Panc1 (cell line): Measurements from ENCODE around the gene ATP1B4. TPM values are rescaled to one million over a fixed set of nuclear protein-coding genes. Genes with fewer than 3 reads are reported as not detected.

Experiments
- ATAC-seq: fragments of 200-7000 bp; cut with Tn5 transposase; 2 replicates; pipeline ENCODE4 v1.9.1; 2020; ENCODE audit warnings: mild to moderate bottlenecking, moderate library complexity
- BruUV-seq: library from RNA; stranded (reverse); fragments of 400-500 nt; replicated peaks from 2 replicates; lab custom pipeline; 2021; lab: Mats Ljungman, UMichigan
- CTCF ChIA-PET: fragments of 300-600 bp; sonication (Branson Sonifier 250); formaldehyde crosslinking; loops from one replicate; lab custom pipeline; 2022; ENCODE audit warnings: antibody characterized with exemption; lab: Charles Lee
- POLR2A ChIA-PET: fragments of 300-600 bp; sonication (Branson Sonifier 250); formaldehyde crosslinking; loops from one replicate; lab custom pipeline; 2022; ENCODE audit warnings: antibody characterized with exemption; lab: Charles Lee
- DNase-seq: peaks from one replicate; pipeline ENCODE4 v3.0.0-alpha.2; 2010; ENCODE audit warnings: low read depth, low spot score
- H3K27ac ChIP-seq: 2 replicates; pipeline ENCODE4 v1.5.1; 2011; ENCODE audit warnings: mild to moderate bottlenecking, low read length, inconsistent platforms
- H3K27me3 ChIP-seq: fragments of 200-500 bp; sonication (Bioruptor generic); 2 replicates; pipeline ENCODE4 v1.6.0; 2014; ENCODE audit warnings: low read length, inconsistent platforms; ENCODE audit not compliant: control insufficient read depth, insufficient read depth
- H3K36me3 ChIP-seq: fragments of 200-500 bp; sonication (Bioruptor generic); 2 replicates; pipeline ENCODE4 v1.5.1; 2014; ENCODE audit warnings: inconsistent platforms, mild to moderate bottlenecking, low read length, moderate library complexity; ENCODE audit not compliant: control insufficient read depth, insufficient read depth
- H3K4me1 ChIP-seq: 2 replicates; pipeline ENCODE4 v1.5.1; 2011; ENCODE audit warnings: inconsistent platforms, mild to moderate bottlenecking, low read length, moderate library complexity; ENCODE audit not compliant: control insufficient read depth, insufficient read depth
- H3K4me3 ChIP-seq, 2 experiments: 2 replicates each; pipeline ENCODE4 v1.5.1; 2011 to 2012; ENCODE audit warnings: low read depth in 2 of 2, low read length in 2 of 2, mild to moderate bottlenecking in 2 of 2, inconsistent platforms in 1 of 2, moderate library complexity in 1 of 2
- H3K9me3 ChIP-seq: fragments of 200-500 bp; sonication (Bioruptor generic); 2 replicates; pipeline ENCODE4 v1.5.1; 2014; ENCODE audit warnings: low read depth, mild to moderate bottlenecking, inconsistent platforms, low read length, moderate library complexity; ENCODE audit not compliant: control insufficient read depth, insufficient read depth
- POLR2AphosphoS5 ChIP-seq: IDR thresholded peaks from 2 replicates; pipeline ENCODE4 v1.6.1; 2012; ENCODE audit warnings: mild to moderate bottlenecking, low read depth, low read length, moderate library complexity
- SIN3A ChIP-seq: IDR thresholded peaks from 2 replicates; pipeline ENCODE4 v1.6.1; 2012; ENCODE audit warnings: low read depth, mild to moderate bottlenecking, low read length, moderate library complexity, borderline replicate concordance; ENCODE audit not compliant: insufficient read depth
- TCF7L2 ChIP-seq: IDR thresholded peaks from 2 replicates; pipeline ENCODE4 v1.6.1; 2011; ENCODE audit warnings: mild to moderate bottlenecking, low read depth, low read length, inconsistent platforms
- in situ Hi-C: cut with HindIII; loops from 2 replicates; pipeline ENCODE4 v1.10.0; 2016; ENCODE audit warnings: low sequenced_read_pairs, low pct_unique_long_range_greater_than_20kb
- intact Hi-C: fragments of 100-400 bp; cut with micrococcal nuclease; formaldehyde crosslinking; loops from one replicate; pipeline ENCODE4 v1.10.0; 2022; ENCODE audit not compliant: unreplicated experiment
- total RNA-seq: library from RNA; stranded (reverse); gene quantifications from one replicate; pipeline ENCODE4 v1.2.1, GENCODE V29; 2021; ENCODE audit not compliant: unreplicated experiment
- TF ChIP-seq, protein P1 (sequence below): fragments of 450-650 bp; IDR thresholded peaks from 2 replicates; pipeline ENCODE4 v1.5.1; 2017; ENCODE audit warnings: mild to moderate bottlenecking
- TF ChIP-seq, protein P2 (sequence below), 2 experiments: IDR thresholded peaks; 2 replicates each; pipeline ENCODE4 v1.6.1; 2011 to 2012; ENCODE audit warnings: low read depth in 2 of 2, control low read depth in 1 of 2, low read length in 1 of 2, mild to moderate bottlenecking in 1 of 2, moderate library complexity in 1 of 2; ENCODE audit not compliant: insufficient read depth in 1 of 2

Gene ATP1B4
- total RNA-seq, 1 experiment from 2014 or later: not detected

DNA sequence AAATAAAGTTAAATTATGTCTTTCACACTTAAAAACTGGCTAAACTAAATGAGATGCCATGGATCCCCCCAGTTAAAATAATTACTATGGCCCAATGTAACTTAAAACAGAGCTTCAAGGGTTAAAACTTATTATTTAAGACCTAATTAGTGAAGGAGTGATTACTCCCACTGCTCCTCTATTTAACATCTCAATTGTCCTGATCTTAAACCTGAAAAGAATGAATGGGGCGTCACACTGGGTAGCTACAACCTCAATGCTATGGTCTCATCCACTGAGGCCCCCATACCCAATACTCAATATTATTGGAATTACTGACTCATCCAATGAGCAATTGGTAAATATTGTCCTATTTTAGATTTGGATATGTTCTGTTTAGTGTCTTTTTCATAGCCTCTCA lies 29.5 kb upstream of the ATP1B4 start:
- no peaks in the 10 kb centered on the region for H3K27me3 ChIP-seq
- H3K9me3 ChIP-seq: no peaks in the 10 kb centered on the region
- TF ChIP-seq POLR2AphosphoS5 (no peak), SIN3A (no peak), TCF7L2 (no peak)
- TF ChIP-seq, protein P1, sequence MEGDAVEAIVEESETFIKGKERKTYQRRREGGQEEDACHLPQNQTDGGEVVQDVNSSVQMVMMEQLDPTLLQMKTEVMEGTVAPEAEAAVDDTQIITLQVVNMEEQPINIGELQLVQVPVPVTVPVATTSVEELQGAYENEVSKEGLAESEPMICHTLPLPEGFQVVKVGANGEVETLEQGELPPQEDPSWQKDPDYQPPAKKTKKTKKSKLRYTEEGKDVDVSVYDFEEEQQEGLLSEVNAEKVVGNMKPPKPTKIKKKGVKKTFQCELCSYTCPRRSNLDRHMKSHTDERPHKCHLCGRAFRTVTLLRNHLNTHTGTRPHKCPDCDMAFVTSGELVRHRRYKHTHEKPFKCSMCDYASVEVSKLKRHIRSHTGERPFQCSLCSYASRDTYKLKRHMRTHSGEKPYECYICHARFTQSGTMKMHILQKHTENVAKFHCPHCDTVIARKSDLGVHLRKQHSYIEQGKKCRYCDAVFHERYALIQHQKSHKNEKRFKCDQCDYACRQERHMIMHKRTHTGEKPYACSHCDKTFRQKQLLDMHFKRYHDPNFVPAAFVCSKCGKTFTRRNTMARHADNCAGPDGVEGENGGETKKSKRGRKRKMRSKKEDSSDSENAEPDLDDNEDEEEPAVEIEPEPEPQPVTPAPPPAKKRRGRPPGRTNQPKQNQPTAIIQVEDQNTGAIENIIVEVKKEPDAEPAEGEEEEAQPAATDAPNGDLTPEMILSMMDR: no peak
- TF ChIP-seq, protein P2, sequence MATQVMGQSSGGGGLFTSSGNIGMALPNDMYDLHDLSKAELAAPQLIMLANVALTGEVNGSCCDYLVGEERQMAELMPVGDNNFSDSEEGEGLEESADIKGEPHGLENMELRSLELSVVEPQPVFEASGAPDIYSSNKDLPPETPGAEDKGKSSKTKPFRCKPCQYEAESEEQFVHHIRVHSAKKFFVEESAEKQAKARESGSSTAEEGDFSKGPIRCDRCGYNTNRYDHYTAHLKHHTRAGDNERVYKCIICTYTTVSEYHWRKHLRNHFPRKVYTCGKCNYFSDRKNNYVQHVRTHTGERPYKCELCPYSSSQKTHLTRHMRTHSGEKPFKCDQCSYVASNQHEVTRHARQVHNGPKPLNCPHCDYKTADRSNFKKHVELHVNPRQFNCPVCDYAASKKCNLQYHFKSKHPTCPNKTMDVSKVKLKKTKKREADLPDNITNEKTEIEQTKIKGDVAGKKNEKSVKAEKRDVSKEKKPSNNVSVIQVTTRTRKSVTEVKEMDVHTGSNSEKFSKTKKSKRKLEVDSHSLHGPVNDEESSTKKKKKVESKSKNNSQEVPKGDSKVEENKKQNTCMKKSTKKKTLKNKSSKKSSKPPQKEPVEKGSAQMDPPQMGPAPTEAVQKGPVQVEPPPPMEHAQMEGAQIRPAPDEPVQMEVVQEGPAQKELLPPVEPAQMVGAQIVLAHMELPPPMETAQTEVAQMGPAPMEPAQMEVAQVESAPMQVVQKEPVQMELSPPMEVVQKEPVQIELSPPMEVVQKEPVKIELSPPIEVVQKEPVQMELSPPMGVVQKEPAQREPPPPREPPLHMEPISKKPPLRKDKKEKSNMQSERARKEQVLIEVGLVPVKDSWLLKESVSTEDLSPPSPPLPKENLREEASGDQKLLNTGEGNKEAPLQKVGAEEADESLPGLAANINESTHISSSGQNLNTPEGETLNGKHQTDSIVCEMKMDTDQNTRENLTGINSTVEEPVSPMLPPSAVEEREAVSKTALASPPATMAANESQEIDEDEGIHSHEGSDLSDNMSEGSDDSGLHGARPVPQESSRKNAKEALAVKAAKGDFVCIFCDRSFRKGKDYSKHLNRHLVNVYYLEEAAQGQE (IDR thresholded peaks at IDR 0.05; ENCODE audit: insufficient read depth in 1 of 2, low read depth in 2 of 2, low read length in 1 of 2): no peak
- no peak overlapping the region for H3K4me3 ChIP-seq
- intact Hi-C loops (no loop called here), in situ Hi-C loops (no loop called here)
- H3K27ac ChIP-seq: no peak overlapping the region
- CTCF ChIA-PET: no interaction called here
- ATAC-seq (no peak), DNase-seq (no peak)
- no peaks in the 10 kb centered on the region for H3K4me1 ChIP-seq
- BruUV-seq: no TSS peak
- POLR2A ChIA-PET: no interaction called here
- H3K36me3 ChIP-seq: no peaks in the 10 kb centered on the region

DNA sequence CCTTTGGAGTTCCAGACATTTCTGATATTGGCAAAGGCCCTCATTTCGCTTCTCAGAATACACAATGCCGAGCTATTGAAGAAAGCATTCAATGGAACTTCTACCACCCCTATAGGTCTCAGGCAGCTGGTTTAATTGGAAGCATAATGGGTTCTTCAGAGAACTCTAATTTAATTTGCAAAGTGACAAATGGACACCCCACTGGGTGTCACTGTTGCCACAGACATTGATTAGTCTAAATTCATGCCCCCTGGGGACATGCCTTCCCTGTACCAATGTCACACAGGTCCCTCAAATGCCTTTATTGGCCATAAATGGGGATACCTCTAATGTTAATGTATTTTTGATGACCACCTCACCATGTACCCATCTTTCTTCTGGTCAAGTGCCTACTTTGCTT lies 27.7 kb upstream of the ATP1B4 start:
- H3K27ac ChIP-seq: no peak overlapping the region
- TF ChIP-seq, protein P1: no peak
- TF ChIP-seq POLR2AphosphoS5: no peak
- TF ChIP-seq SIN3A: no peak
- TF ChIP-seq TCF7L2: no peak
- TF ChIP-seq, protein P2 (IDR thresholded peaks at IDR 0.05; ENCODE audit: insufficient read depth in 1 of 2, low read depth in 2 of 2, low read length in 1 of 2): no peak
- in situ Hi-C loops (no loop called here), intact Hi-C loops (no loop called here)
- no peak overlapping the region for H3K4me3 ChIP-seq
- H3K9me3 ChIP-seq: no peaks in the 10 kb centered on the region
- POLR2A ChIA-PET: no interaction called here
- no peaks in the 10 kb centered on the region for H3K36me3 ChIP-seq
- no TSS peak for BruUV-seq
- no peak for ATAC-seq
- CTCF ChIA-PET: interaction anchor here (0.7 kb wide), 1 partner anchor 47 kb away, joined by 3 read pairs; no protein-coding TSS in a partner anchor
- DNase-seq: no peak
- H3K4me1 ChIP-seq: no peaks in the 10 kb centered on the region
- H3K27me3 ChIP-seq: no peaks in the 10 kb centered on the region
